ENCODE data around the gene SLN.

The SLN gene

DNA sequence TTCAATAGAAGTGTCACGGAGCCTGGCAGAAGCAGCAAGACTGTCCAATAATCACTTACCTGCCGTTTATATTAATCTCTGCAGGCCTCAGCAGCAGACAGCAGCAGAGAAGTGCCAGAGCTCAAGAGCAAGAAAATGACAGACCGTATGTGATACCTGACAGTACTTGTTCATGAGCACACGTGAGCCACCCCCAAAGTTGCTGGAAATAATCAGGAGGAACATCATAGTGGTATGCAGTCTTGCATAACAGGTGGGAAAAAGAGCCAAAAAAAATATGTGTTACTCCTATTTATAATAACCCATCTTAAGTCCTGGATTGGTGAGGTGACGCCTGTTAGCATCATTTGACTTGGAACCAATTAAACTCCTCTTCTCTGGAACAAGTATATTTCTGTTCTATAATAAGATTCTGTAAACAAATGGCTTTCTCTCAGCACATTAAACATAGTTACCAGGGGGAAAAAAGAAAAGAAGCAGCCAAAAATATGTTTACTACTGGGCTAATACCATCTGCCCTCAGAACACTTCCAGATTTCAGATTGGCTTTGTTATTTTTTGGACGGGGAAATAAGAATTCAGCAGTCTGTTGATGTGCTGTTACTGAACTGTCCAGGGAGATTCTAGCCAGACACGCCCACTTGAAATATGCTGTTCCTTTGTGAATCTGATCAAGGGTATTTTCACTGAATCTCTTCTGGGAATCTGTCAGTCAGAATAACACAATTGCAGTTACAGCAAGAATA is 7.9 kb upstream of the SLN start:
- Histone ChIP-seq H3K79me1 (ENCODE audit: low read depth, low read length) (no peaks in the 10 kb centered on the region), H2AK5ac (ENCODE audit: low read depth, low read length) (no peak overlapping the region), H3K27me3 (ENCODE audit: control insufficient read depth in 3 of 3, insufficient read depth in 3 of 3, low read depth in 1 of 3, low read length in 3 of 3) (peaks cover 0 to 35% (median 0%) of the 10 kb centered on the region in 3 experiments), H3K23ac (ENCODE audit: low read depth, low read length, poor library complexity) (no peak overlapping the region), H3K14ac (ENCODE audit: low read length) (no peak overlapping the region), H3K4me2 (ENCODE audit: insufficient read depth, low read length, poor library complexity, severe bottlenecking) (no peak overlapping the region), H2BK5ac (ENCODE audit: low read length) (no peak overlapping the region), H2BK12ac (ENCODE audit: low read length) (no peak overlapping the region), H3K4ac (ENCODE audit: low read length) (no peak overlapping the region), H3K4me3 (ENCODE audit: low read length in 2 of 2) (no peak overlapping the region), H2BK15ac (ENCODE audit: low read length) (no peak overlapping the region), H4K8ac (ENCODE audit: low read depth, low read length) (no peak overlapping the region), H3K9ac (ENCODE audit: low read depth, low read length, poor library complexity) (no peak overlapping the region), H3K4me1 (ENCODE audit: control insufficient read depth in 2 of 2, insufficient read depth in 1 of 2, low read depth in 1 of 2, low read length in 2 of 2) (peaks cover 0 to 3% of the 10 kb centered on the region in 2 donors), H4K91ac (ENCODE audit: low read depth, low read length, poor library complexity) (no peak overlapping the region), H2BK120ac (ENCODE audit: low read depth, low read length) (no peak overlapping the region), H3K27ac (replicated peaks; ENCODE audit: low read length) (no peak overlapping the region), H3K18ac (ENCODE audit: low read length) (no peak overlapping the region), H3K36me3 (replicated peaks in 1 of 2; ENCODE audit: control insufficient read depth in 2 of 2, insufficient read depth in 2 of 2, low read length in 2 of 2) (no peaks in the 10 kb centered on the region), H2AFZ (ENCODE audit: low read length) (no peak overlapping the region), H3K9me3 (replicated peaks in 1 of 2; ENCODE audit: control insufficient read depth in 2 of 2, insufficient read depth in 1 of 2, low read depth in 1 of 2, low read length in 2 of 2) (no peaks in the 10 kb centered on the region)
- WGBS, 2 donors (ENCODE audit: extremely low coverage in 2 of 2, insufficient read length in 2 of 2, insufficient replicate concordance in 1 of 2), result no CpG with 5 or more reads among the region's 7 CpGs
- no peak for DNase-seq (ENCODE audit: low spot score)

DNA sequence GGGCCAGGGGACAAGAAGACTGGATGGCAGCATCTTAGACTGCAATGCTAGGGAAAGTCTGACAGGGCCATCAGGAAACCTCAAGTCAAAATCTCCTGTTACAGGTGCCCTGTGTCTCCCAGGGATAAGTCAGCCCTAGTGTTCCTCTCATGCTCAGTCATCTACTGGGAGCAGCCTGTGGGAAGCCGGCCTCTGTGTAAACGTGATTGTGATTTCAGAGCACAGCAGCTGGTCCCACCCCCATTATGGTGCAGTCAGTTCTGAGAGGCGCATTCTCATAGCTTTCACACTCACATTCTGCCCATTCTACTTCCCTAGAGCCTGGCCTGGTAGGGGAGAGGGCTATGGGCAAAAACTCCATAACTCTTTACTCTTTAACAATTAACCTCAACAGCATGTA is 7.2 kb upstream of the SLN start:
- Histone ChIP-seq H4K91ac (ENCODE audit: low read depth, low read length, poor library complexity) (no peak overlapping the region), H2BK15ac (ENCODE audit: low read length) (no peak overlapping the region), H3K4me1 (ENCODE audit: control insufficient read depth in 2 of 2, insufficient read depth in 1 of 2, low read depth in 1 of 2, low read length in 2 of 2) (peaks cover 0 to 3% of the 10 kb centered on the region in 2 donors), H2BK5ac (ENCODE audit: low read length) (no peak overlapping the region), H3K79me1 (ENCODE audit: low read depth, low read length) (no peaks in the 10 kb centered on the region), H3K4me3 (ENCODE audit: low read length in 2 of 2) (no peak overlapping the region), H3K14ac (ENCODE audit: low read length) (no peak overlapping the region), H2BK120ac (ENCODE audit: low read depth, low read length) (no peak overlapping the region), H3K18ac (ENCODE audit: low read length) (no peak overlapping the region), H3K4me2 (ENCODE audit: insufficient read depth, low read length, poor library complexity, severe bottlenecking) (no peak overlapping the region), H2BK12ac (ENCODE audit: low read length) (no peak overlapping the region), H4K8ac (ENCODE audit: low read depth, low read length) (no peak overlapping the region), H3K23ac (ENCODE audit: low read depth, low read length, poor library complexity) (no peak overlapping the region), H3K36me3 (replicated peaks in 1 of 2; ENCODE audit: control insufficient read depth in 2 of 2, insufficient read depth in 2 of 2, low read length in 2 of 2) (no peaks in the 10 kb centered on the region), H3K9ac (ENCODE audit: low read depth, low read length, poor library complexity) (no peak overlapping the region), H3K27me3 (ENCODE audit: control insufficient read depth in 3 of 3, insufficient read depth in 3 of 3, low read depth in 1 of 3, low read length in 3 of 3) (peaks cover 0 to 32% (median 0%) of the 10 kb centered on the region in 3 experiments), H2AFZ (ENCODE audit: low read length) (no peak overlapping the region), H3K9me3 (replicated peaks in 1 of 2; ENCODE audit: control insufficient read depth in 2 of 2, insufficient read depth in 1 of 2, low read depth in 1 of 2, low read length in 2 of 2) (no peaks in the 10 kb centered on the region), H2AK5ac (ENCODE audit: low read depth, low read length) (no peak overlapping the region), H3K4ac (ENCODE audit: low read length) (no peak overlapping the region), H3K27ac (replicated peaks; ENCODE audit: low read length) (no peak overlapping the region)
- no peak for DNase-seq (ENCODE audit: low spot score)
- WGBS, 2 donors (ENCODE audit: extremely low coverage in 2 of 2, insufficient read length in 2 of 2, insufficient replicate concordance in 1 of 2), result no CpG with 5 or more reads among the region's 3 CpGs

DNA sequence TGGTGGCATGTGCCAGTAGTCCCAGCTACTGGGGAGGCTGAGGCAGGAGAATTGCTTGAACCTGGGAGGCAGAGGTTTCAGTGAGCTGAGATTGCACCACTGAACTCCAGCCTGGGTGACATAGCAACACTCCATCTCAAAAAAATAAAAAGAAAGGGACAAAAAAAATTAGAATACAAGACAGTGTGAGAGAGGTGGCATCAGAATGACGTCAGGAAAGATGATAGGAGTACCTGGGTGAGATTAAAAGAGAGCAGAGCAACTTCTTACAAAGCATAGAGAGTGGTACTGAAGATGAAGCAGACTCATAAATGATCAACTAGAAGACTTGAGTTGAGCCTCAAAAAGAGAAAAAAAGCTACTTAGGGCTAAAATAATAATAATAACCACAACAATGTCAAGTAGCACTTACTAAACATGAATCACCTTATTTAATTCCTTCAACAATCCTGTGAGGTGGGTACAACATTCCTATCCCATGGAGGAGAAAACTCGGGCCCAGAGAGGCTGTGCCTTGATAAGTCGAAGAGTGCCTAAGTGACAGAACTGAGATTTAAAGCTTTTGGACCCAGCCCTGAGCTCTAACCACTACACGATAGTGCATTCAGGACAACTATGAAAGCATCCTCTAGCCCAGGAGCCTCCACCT is 5.2 kb upstream of the SLN start:
- Histone ChIP-seq H3K9me3 (replicated peaks in 1 of 2; ENCODE audit: control insufficient read depth in 2 of 2, insufficient read depth in 1 of 2, low read depth in 1 of 2, low read length in 2 of 2) (no peaks in the 10 kb centered on the region), H3K9ac (ENCODE audit: low read depth, low read length, poor library complexity) (no peak overlapping the region), H3K4me1 (ENCODE audit: control insufficient read depth in 2 of 2, insufficient read depth in 1 of 2, low read depth in 1 of 2, low read length in 2 of 2) (peaks cover 0 to 7% of the 10 kb centered on the region in 2 donors), H3K79me1 (ENCODE audit: low read depth, low read length) (no peaks in the 10 kb centered on the region), H2BK12ac (ENCODE audit: low read length) (no peak overlapping the region), H4K91ac (ENCODE audit: low read depth, low read length, poor library complexity) (no peak overlapping the region), H2AK5ac (ENCODE audit: low read depth, low read length) (no peak overlapping the region), H3K4ac (ENCODE audit: low read length) (no peak overlapping the region), H2BK5ac (ENCODE audit: low read length) (no peak overlapping the region), H3K4me3 (ENCODE audit: low read length in 2 of 2) (no peak overlapping the region), H3K27me3 (ENCODE audit: control insufficient read depth in 3 of 3, insufficient read depth in 3 of 3, low read depth in 1 of 3, low read length in 3 of 3) (peaks cover 0 to 32% (median 0%) of the 10 kb centered on the region in 3 experiments), H3K23ac (ENCODE audit: low read depth, low read length, poor library complexity) (no peak overlapping the region), H3K14ac (ENCODE audit: low read length) (no peak overlapping the region), H3K27ac (replicated peaks; ENCODE audit: low read length) (no peak overlapping the region), H3K4me2 (ENCODE audit: insufficient read depth, low read length, poor library complexity, severe bottlenecking) (no peak overlapping the region), H2AFZ (ENCODE audit: low read length) (no peak overlapping the region), H2BK120ac (ENCODE audit: low read depth, low read length) (no peak overlapping the region), H3K36me3 (replicated peaks in 1 of 2; ENCODE audit: control insufficient read depth in 2 of 2, insufficient read depth in 2 of 2, low read length in 2 of 2) (no peaks in the 10 kb centered on the region), H2BK15ac (ENCODE audit: low read length) (no peak overlapping the region), H4K8ac (ENCODE audit: low read depth, low read length) (no peak overlapping the region), H3K18ac (ENCODE audit: low read length) (no peak overlapping the region)
- no peak for DNase-seq (ENCODE audit: low spot score)
- WGBS, 2 donors (ENCODE audit: extremely low coverage in 2 of 2, insufficient read length in 2 of 2, insufficient replicate concordance in 1 of 2), result no CpG with 5 or more reads among the region's 4 CpGs

DNA sequence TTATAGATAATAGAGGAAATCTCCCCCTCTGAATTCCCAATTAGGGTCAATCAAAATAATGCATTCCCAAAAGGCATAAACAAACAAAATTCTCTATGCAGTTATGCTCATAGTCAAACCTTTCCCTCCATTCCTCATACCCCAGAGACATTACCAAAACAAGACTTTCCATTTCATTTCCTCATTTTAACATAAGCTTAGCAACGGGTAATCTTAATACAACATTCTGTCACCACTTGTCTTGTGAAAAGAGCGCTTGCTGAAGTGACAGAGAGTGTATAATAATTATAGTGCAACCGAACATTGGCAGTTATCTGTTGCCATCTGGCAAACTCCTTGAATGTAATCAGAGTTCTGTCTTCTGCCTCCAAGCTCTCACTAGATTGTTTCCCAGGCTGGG is 1.2 kb upstream of the SLN start:
- Histone ChIP-seq H2AFZ (ENCODE audit: low read length) (no peak overlapping the region), H3K4me1 (ENCODE audit: control insufficient read depth in 2 of 2, insufficient read depth in 1 of 2, low read depth in 1 of 2, low read length in 2 of 2) (peaks cover 0 to 4% of the 10 kb centered on the region in 2 donors), H3K18ac (ENCODE audit: low read length) (no peak overlapping the region), H2AK5ac (ENCODE audit: low read depth, low read length) (no peak overlapping the region), H3K4me3 (ENCODE audit: low read length in 2 of 2) (no peak overlapping the region), H2BK15ac (ENCODE audit: low read length) (no peak overlapping the region), H3K4me2 (ENCODE audit: insufficient read depth, low read length, poor library complexity, severe bottlenecking) (no peak overlapping the region), H3K36me3 (replicated peaks in 1 of 2; ENCODE audit: control insufficient read depth in 2 of 2, insufficient read depth in 2 of 2, low read length in 2 of 2) (no peaks in the 10 kb centered on the region), H3K27me3 (ENCODE audit: control insufficient read depth in 3 of 3, insufficient read depth in 3 of 3, low read depth in 1 of 3, low read length in 3 of 3) (peaks cover 0 to 52% (median 0%) of the 10 kb centered on the region in 3 experiments), H3K4ac (ENCODE audit: low read length) (no peak overlapping the region), H3K23ac (ENCODE audit: low read depth, low read length, poor library complexity) (no peak overlapping the region), H3K27ac (replicated peaks; ENCODE audit: low read length) (no peak overlapping the region), H3K9me3 (replicated peaks in 1 of 2; ENCODE audit: control insufficient read depth in 2 of 2, insufficient read depth in 1 of 2, low read depth in 1 of 2, low read length in 2 of 2) (no peaks in the 10 kb centered on the region), H3K9ac (ENCODE audit: low read depth, low read length, poor library complexity) (no peak overlapping the region), H4K91ac (ENCODE audit: low read depth, low read length, poor library complexity) (no peak overlapping the region), H3K79me1 (ENCODE audit: low read depth, low read length) (no peaks in the 10 kb centered on the region), H2BK5ac (ENCODE audit: low read length) (no peak overlapping the region), H2BK120ac (ENCODE audit: low read depth, low read length) (no peak overlapping the region), H2BK12ac (ENCODE audit: low read length) (no peak overlapping the region), H4K8ac (ENCODE audit: low read depth, low read length) (no peak overlapping the region), H3K14ac (ENCODE audit: low read length) (no peak overlapping the region)
- DNase-seq (ENCODE audit: low spot score), result no peak
- no CpG with 5 or more reads among the region's 3 CpGs for WGBS, 2 donors (ENCODE audit: extremely low coverage in 2 of 2, insufficient read length in 2 of 2, insufficient replicate concordance in 1 of 2)
